Subcutaneous abdominal adipose tissue (tissue), 5 donors: ENCODE measurements around the gene VGLL4.
"Not testable (repeated sequence)": the region's sequence is repeated elsewhere in the genome, so short reads cannot be mapped to it uniquely, and the experiment has no call there.

Experiments used
- H3K27ac ChIP-seq: one replicate; pipeline ENCODE4 v1.7.0; 2013; ENCODE audit warnings: low read depth, mild to moderate bottlenecking, inconsistent platforms, low read length, moderate library complexity
- H3K27me3 ChIP-seq, 5 donors: one replicate each; pipeline ENCODE4 v1.7.0; 2013; ENCODE audit warnings: low read length in 5 of 5, inconsistent platforms in 1 of 5; ENCODE audit not compliant: control insufficient read depth in 5 of 5, insufficient read depth in 4 of 5
- H3K36me3 ChIP-seq, 5 donors: one replicate each; pipeline ENCODE4 v1.7.0; 2013; ENCODE audit warnings: low read length in 5 of 5; ENCODE audit not compliant: control insufficient read depth in 5 of 5, insufficient read depth in 5 of 5
- H3K4me1 ChIP-seq, 5 donors: one replicate each; pipeline ENCODE4 v1.7.0; 2013; ENCODE audit warnings: low read length in 5 of 5, mild to moderate bottlenecking in 3 of 5, moderate library complexity in 1 of 5; ENCODE audit not compliant: control insufficient read depth in 5 of 5, insufficient read depth in 5 of 5
- H3K4me3 ChIP-seq, 5 donors: one replicate each; pipeline ENCODE4 v1.7.0; 2013; ENCODE audit warnings: low read length in 5 of 5, low read depth in 1 of 5
- H3K9ac ChIP-seq, 5 donors: one replicate each; pipeline ENCODE4 v1.7.0; 2013; ENCODE audit warnings: low read length in 5 of 5, mild to moderate bottlenecking in 4 of 5, moderate library complexity in 3 of 5
- H3K9me3 ChIP-seq, 5 donors: one replicate each; pipeline ENCODE4 v1.7.0; 2013; ENCODE audit warnings: low read length in 5 of 5; ENCODE audit not compliant: control insufficient read depth in 5 of 5
- donor health status: healthy.
- donor health status: healthy.
- donor health status: healthy.
- donor health status: healthy.
- donor health status: healthy.

Gene VGLL4

GRCh38 chr3:11582191-11582968 lies 61.3 kb downstream of the VGLL4 start:
- Histone ChIP-seq H3K4me3 (peak overlapping the region; percentile 17 to 72 (median 45)), H3K27ac (peak overlapping the region; percentile 65), H3K9me3 (no peaks in the 10 kb centered on the region), H3K27me3 (no peaks in the 10 kb centered on the region), H3K9ac (peak overlapping the region in 3 of 5 donors; percentile 48 to 69 (median 63)), H3K4me1 (peaks cover 6 to 36% (median 34%) of the 10 kb centered on the region in 5 donors), H3K36me3 (peaks cover 0 to 5% (median 0%) of the 10 kb centered on the region in 5 donors)

GRCh38 chr3:11581237-11582190 lies 62.2 kb downstream of the VGLL4 start:
- Histone ChIP-seq H3K27ac (peak overlapping the region; percentile 65), H3K36me3 (peaks cover 0 to 5% (median 0%) of the 10 kb centered on the region in 5 donors), H3K4me3 (peak overlapping the region; percentile 17 to 72 (median 45)), H3K9me3 (no peaks in the 10 kb centered on the region), H3K9ac (peak overlapping the region in 3 of 5 donors; percentile 48 to 69 (median 63)), H3K4me1 (peaks cover 8 to 37% (median 34%) of the 10 kb centered on the region in 5 donors), H3K27me3 (no peaks in the 10 kb centered on the region)

- peaks cover 11 to 44% (median 42%) of the 10 kb centered on the region in 5 donors for H3K4me1 ChIP-seq
- no peak overlapping the region for H3K9ac ChIP-seq
- no peak overlapping the region for H3K27ac ChIP-seq
Observed at GRCh38 chr3:11580645-11581044, 63.1 kb downstream of the VGLL4 start.

GRCh38 chr3:11578169-11578568 lies 65.5 kb downstream of the VGLL4 start:
- Histone ChIP-seq H3K9ac (no peak overlapping the region), H3K4me3 (no peak overlapping the region), H3K9me3 (no peaks in the 10 kb centered on the region), H3K27me3 (no peaks in the 10 kb centered on the region), H3K36me3 (peaks cover 0 to 24% (median 9%) of the 10 kb centered on the region in 5 donors), H3K4me1 (peaks cover 11 to 36% (median 33%) of the 10 kb centered on the region in 5 donors), H3K27ac (no peak overlapping the region)

More at GRCh38 chr3:11580645-11581044, 63.1 kb downstream of the VGLL4 start:
- Histone ChIP-seq H3K9me3 (no peaks in the 10 kb centered on the region), H3K36me3 (peaks cover 0 to 6% (median 0%) of the 10 kb centered on the region in 5 donors), H3K27me3 (no peaks in the 10 kb centered on the region), H3K4me3 (no peak overlapping the region)

- H3K9ac ChIP-seq, result peak overlapping the region in 2 of 5 donors; percentile 9 to 63
- peaks cover 0 to 28% (median 12%) of the 10 kb centered on the region in 5 donors for H3K36me3 ChIP-seq
- H3K4me1 ChIP-seq, result peaks cover 5 to 19% (median 16%) of the 10 kb centered on the region in 5 donors
Observed at GRCh38 chr3:11576453-11576852, 67.3 kb downstream of the VGLL4 start.

GRCh38 chr3:11575677-11576076 lies 68.0 kb downstream of the VGLL4 start:
- H3K9ac ChIP-seq, result no peak overlapping the region
- peaks cover 6 to 20% (median 16%) of the 10 kb centered on the region in 5 donors for H3K4me1 ChIP-seq

More at GRCh38 chr3:11576453-11576852, 67.3 kb downstream of the VGLL4 start:
- H3K9me3 ChIP-seq, result no peaks in the 10 kb centered on the region
- no peak overlapping the region for H3K27ac ChIP-seq
- no peaks in the 10 kb centered on the region for H3K27me3 ChIP-seq
- H3K4me3 ChIP-seq, result no peak overlapping the region

GRCh38 chr3:11574981-11575669 lies 68.6 kb downstream of the VGLL4 start:
- no peak overlapping the region for H3K27ac ChIP-seq
- no peaks in the 10 kb centered on the region for H3K27me3 ChIP-seq
- H3K9me3 ChIP-seq, result no peaks in the 10 kb centered on the region
- no peak overlapping the region for H3K9ac ChIP-seq
- peaks cover 0 to 25% (median 12%) of the 10 kb centered on the region in 5 donors for H3K36me3 ChIP-seq
- no peak overlapping the region for H3K4me3 ChIP-seq
- peaks cover 9 to 26% (median 21%) of the 10 kb centered on the region in 5 donors for H3K4me1 ChIP-seq

More at GRCh38 chr3:11575677-11576076, 68.0 kb downstream of the VGLL4 start:
- Histone ChIP-seq H3K27me3 (no peaks in the 10 kb centered on the region), H3K27ac (no peak overlapping the region), H3K9me3 (no peaks in the 10 kb centered on the region), H3K4me3 (no peak overlapping the region), H3K36me3 (peaks cover 0 to 28% (median 12%) of the 10 kb centered on the region in 5 donors)

- H3K9me3 ChIP-seq, result not testable (repeated sequence)
- H3K4me1 ChIP-seq, result peaks cover 12 to 47% (median 40%) of the 10 kb centered on the region in 5 donors
- H3K36me3 ChIP-seq, result peaks cover 0 to 23% (median 12%) of the 10 kb centered on the region in 5 donors
Observed at GRCh38 chr3:11572660-11573059, 71.1 kb downstream of the VGLL4 start.

GRCh38 chr3:11570789-11571495 lies 72.8 kb downstream of the VGLL4 start:
- Histone ChIP-seq H3K4me1 (peaks cover 7 to 38% (median 32%) of the 10 kb centered on the region in 5 donors), H3K9me3 (no peaks in the 10 kb centered on the region), H3K27me3 (no peaks in the 10 kb centered on the region), H3K4me3 (no peak overlapping the region), H3K9ac (peak overlapping the region in 1 of 5 donors; percentile 1), H3K36me3 (peaks cover 0 to 36% (median 19%) of the 10 kb centered on the region in 5 donors), H3K27ac (peak overlapping the region; percentile 40)

More at GRCh38 chr3:11572660-11573059, 71.1 kb downstream of the VGLL4 start:
- H3K27ac ChIP-seq, H3K4me3 ChIP-seq, H3K9ac ChIP-seq, H3K27me3 ChIP-seq: not testable (repeated sequence)
